ENCODE data around the gene SGPL1. TPM values are rescaled to one million over a fixed set of nuclear protein-coding genes. Genes with fewer than 3 reads are reported as not detected.

SGPL1 gene

DNA sequence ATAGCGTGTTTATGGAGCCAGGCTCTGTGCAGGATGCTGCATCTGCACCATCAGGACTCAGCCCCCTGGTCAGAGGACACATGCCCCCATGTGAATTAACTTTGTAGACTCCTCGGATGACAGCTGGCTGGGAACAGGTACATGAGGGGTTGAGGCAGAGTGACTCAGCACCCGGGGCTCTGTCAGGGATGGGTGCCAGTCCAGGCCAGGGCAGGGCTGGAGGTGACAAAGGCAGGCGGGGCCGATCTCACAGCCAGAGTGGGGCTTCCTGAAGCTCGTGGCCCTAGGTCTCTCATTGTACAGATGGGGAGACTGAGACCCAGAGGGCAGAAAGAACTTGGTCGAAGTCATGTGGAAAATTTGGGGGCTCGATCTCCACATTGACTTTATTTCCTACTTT is 107.9 kb downstream of the SGPL1 start:
- peaks cover 3% of the 10 kb centered on the region for H3K4me1 ChIP-seq (ENCODE audit: control insufficient read depth, insufficient read depth, low read length)
- no peaks in the 10 kb centered on the region for H3K9me3 ChIP-seq (replicated peaks; ENCODE audit: low read length)
- no peak overlapping the region for H3K4me3 ChIP-seq (ENCODE audit: low read length)
- H3K9ac ChIP-seq (ENCODE audit: low read depth, low read length), result no peak overlapping the region
- peaks cover 66% of the 10 kb centered on the region for H3K27me3 ChIP-seq (ENCODE audit: control insufficient read depth, insufficient read depth, low read length)
- H3K4me2 ChIP-seq (ENCODE audit: low read length), result no peak overlapping the region
- H3K36me3 ChIP-seq (ENCODE audit: insufficient read depth, low read length), result no peaks in the 10 kb centered on the region

DNA sequence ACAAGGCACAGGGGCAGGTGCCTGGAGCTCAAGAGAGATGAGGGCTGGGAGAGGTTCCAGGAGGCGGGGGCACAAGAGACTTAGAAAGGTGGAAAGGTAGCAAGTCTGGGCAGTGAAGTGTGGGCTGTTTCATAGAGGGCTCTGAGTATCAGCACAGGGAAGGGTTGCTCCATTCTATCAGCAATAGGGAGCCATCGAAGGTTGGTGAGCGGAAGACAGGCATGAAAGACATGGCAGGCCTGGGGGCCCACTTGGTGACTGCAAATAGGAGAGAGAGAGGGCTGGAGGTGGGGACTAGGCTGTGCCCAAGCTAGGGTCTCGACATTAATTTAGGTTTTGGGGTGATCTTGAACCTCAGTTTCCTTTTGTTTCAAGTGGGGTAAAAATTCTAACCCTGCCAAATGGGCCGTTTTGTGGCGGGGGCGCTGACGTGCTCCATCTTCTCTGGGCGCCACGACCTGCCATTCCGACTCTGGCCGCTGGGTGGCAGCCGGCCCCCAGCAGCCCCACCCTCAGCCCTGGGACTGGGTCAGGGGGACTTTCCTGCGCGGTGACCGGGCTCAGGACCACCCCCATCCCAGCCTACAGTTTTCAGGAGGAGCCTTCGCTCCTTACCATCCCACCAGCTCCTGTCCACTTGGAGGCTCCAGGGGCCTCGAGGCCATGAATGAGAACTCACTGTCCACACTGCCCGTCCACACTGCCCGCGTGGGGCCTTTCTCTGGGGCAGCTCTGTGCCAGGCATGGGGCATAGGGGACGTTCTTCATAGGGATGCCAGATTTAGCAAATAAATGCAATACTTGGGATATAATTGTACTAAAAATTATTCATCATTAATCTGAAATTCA is 109.9 kb downstream of the SGPL1 start:
- H3K9ac ChIP-seq (ENCODE audit: low read depth, low read length), result no peak overlapping the region
- H3K4me2 ChIP-seq (ENCODE audit: low read length), result no peak overlapping the region
- H3K27me3 ChIP-seq (ENCODE audit: control insufficient read depth, insufficient read depth, low read length), result peaks cover 66% of the 10 kb centered on the region
- H3K4me1 ChIP-seq (ENCODE audit: control insufficient read depth, insufficient read depth, low read length), result peaks cover 3% of the 10 kb centered on the region
- H3K4me3 ChIP-seq (ENCODE audit: low read length), result no peak overlapping the region
- H3K36me3 ChIP-seq (ENCODE audit: insufficient read depth, low read length), result no peaks in the 10 kb centered on the region
- no peaks in the 10 kb centered on the region for H3K9me3 ChIP-seq (replicated peaks; ENCODE audit: low read length)

DNA sequence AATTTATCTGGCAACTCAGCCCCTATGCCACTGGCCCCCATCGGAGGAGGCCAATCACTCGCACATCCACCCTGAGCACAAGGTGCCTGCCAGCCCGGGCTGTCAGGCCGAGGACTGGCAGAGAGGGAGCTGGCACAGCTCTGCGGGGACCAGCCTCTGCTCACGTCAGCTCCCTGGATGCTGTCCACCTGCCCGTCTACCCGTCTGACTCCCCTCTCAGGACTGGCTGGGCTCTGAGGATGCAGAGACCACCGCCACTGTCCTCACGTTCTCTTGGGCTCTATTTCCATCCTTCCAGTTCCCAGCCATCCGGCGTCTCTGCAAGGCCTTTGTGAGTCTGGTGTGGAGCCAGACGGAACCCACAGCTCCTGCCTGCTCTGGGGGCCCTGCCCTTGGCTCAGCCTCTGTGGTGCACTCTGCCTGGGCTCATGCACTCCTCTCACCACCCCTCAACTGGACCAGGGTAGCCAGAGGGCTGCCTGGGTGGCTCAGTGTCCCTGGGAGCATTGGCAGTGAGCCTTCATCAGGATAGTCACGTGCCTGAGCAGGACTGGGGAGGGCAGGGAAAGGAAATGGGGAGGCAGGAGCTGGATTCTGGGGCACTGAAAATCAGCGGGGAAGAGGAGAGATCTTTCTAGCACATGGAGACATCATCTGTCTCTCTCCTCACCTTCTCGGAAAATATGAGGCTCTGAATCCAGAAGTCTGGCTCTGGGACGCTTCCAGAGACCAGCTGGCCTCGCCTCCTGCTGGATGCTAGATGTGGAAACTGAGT is 110.7 kb downstream of the SGPL1 start:
- H3K4me1 ChIP-seq (ENCODE audit: control insufficient read depth, insufficient read depth, low read length), result peaks cover 3% of the 10 kb centered on the region
- H3K9me3 ChIP-seq (replicated peaks; ENCODE audit: low read length), result no peaks in the 10 kb centered on the region
- no peak overlapping the region for H3K4me2 ChIP-seq (ENCODE audit: low read length)
- H3K9ac ChIP-seq (ENCODE audit: low read depth, low read length), result no peak overlapping the region
- no peak overlapping the region for H3K4me3 ChIP-seq (ENCODE audit: low read length)
- no peaks in the 10 kb centered on the region for H3K36me3 ChIP-seq (ENCODE audit: insufficient read depth, low read length)
- H3K27me3 ChIP-seq (ENCODE audit: control insufficient read depth, insufficient read depth, low read length), result peaks cover 66% of the 10 kb centered on the region

DNA sequence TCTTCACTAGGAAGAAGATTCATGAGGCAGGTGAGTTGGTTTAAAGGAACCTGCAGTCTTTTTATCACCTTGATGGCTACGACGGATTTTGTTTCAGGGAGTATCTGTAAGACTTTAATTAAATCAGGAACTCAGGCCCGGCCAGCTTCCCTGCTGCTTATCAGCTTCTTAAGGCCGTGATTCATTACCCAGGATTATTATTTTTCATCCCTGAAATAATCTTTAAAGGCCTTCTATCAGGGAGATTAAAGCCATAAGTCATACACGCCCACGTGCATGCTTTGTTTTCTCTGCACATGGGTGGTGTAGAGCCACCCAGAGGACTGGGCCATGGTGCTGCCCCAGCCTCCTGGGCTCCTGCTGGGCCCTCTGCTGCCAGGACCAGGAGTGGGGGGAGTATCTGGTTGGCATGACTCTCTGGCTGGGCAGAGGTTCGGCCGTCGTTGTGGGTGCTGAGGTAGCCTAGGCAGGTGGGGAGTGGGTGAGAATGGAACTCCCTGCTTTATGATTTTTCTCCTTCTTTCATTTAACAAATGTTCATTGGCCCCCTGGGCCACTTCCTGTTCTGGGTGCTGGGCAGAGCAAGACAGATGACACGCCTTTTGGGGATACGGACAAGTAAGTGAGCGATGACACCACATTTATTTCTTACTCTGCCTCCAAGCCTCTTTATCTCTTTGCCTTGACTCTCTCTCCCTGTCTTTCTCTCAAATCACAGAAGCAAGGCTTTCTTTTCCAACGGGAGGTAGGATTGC is 111.6 kb downstream of the SGPL1 start:
- Histone ChIP-seq H3K9ac (ENCODE audit: low read depth, low read length) (no peak overlapping the region), H3K4me1 (ENCODE audit: control insufficient read depth, insufficient read depth, low read length) (peaks cover 3% of the 10 kb centered on the region), H3K4me2 (ENCODE audit: low read length) (no peak overlapping the region), H3K4me3 (ENCODE audit: low read length) (no peak overlapping the region), H3K27me3 (ENCODE audit: control insufficient read depth, insufficient read depth, low read length) (peaks cover 66% of the 10 kb centered on the region), H3K9me3 (replicated peaks; ENCODE audit: low read length) (no peaks in the 10 kb centered on the region), H3K36me3 (ENCODE audit: insufficient read depth, low read length) (no peaks in the 10 kb centered on the region)

DNA sequence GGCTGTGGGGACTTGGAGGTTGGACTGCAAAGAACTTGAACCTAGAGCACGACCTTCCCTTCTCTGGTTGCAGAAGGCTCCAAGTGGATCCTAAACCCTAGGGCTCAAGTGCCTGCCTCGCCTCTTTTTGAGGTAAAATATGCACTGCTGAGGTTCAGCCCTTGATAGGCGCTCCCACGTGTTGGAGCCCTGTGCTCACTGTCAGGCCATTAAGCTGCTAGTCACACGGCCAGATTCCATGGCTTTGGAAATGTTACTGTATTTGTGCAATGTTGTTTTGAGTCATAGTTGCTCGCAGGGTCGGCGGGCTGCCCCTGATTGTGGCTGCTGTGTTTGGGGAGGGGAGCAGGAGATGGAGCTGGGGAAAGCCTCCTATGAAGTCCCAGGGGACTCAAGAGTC is 112.4 kb downstream of the SGPL1 start:
- Histone ChIP-seq H3K9ac (ENCODE audit: low read depth, low read length) (no peak overlapping the region), H3K4me3 (ENCODE audit: low read length) (no peak overlapping the region), H3K4me2 (ENCODE audit: low read length) (no peak overlapping the region), H3K36me3 (ENCODE audit: insufficient read depth, low read length) (no peaks in the 10 kb centered on the region), H3K27me3 (ENCODE audit: control insufficient read depth, insufficient read depth, low read length) (peaks cover 70% of the 10 kb centered on the region), H3K9me3 (replicated peaks; ENCODE audit: low read length) (no peaks in the 10 kb centered on the region), H3K4me1 (ENCODE audit: control insufficient read depth, insufficient read depth, low read length) (peaks cover 3% of the 10 kb centered on the region)

DNA sequence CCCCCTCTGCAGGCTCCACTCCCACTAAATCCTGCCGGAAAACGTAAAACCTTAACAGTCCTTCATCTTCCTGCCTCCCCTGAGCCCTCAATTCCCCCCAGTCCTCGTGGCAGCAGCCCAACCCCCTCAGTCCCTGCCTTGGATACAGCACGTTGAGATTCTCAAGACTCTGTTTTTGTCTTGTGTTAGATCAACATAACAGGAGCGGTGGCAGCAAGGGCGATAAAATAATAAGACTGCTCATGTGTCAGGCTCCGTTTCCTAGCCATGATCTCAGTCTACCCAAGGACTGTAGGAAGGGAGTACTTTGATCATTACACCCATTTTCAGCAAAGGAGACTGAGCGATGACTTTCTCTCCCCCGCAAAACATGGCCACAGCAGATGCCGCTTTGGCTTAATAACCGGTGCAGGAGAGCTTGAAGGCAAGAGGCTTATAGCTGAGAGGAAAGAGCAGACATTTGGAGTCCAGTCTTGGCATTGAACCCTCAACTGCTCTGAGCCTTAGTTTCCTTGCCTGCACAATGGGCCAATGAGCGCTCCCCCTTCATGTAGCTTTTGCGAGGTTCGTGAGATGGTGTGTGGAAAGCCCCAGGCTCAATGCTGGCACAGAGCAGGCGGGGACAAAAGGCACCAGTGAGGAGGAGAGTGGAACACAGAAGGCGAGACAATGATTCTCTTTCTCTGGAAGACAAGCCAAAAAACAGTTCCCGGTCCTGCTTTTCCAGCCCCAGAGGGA is 114.7 kb downstream of the SGPL1 start:
- Histone ChIP-seq H3K27me3 (ENCODE audit: control insufficient read depth, insufficient read depth, low read length) (peaks cover 78% of the 10 kb centered on the region), H3K36me3 (ENCODE audit: insufficient read depth, low read length) (no peaks in the 10 kb centered on the region), H3K9ac (ENCODE audit: low read depth, low read length) (no peak overlapping the region)

More for the DNA sequence above, 114.7 kb downstream of the SGPL1 start:
- H3K4me3 ChIP-seq (ENCODE audit: low read length), result no peak overlapping the region
- H3K9me3 ChIP-seq (replicated peaks; ENCODE audit: low read length), result no peaks in the 10 kb centered on the region
- peaks cover 3% of the 10 kb centered on the region for H3K4me1 ChIP-seq (ENCODE audit: control insufficient read depth, insufficient read depth, low read length)
- H3K4me2 ChIP-seq (ENCODE audit: low read length), result no peak overlapping the region

Small RNA genes within 50 kb of the gene (small RNA-seq; reads per million reads assigned to genes)
- not detected for gene RPS26P40
